Hepatocyte (in vitro differentiated cells): ENCODE data around the gene MICALL2.

Source experiments
- CTCF ChIP-seq: fragments of 200-600 bp; sonication (generic); IDR thresholded peaks from 2 replicates; pipeline ENCODE4 v1.5.1; 2016; ENCODE audit warnings: antibody characterized with exemption, mild to moderate bottlenecking; ENCODE audit not compliant: poor library complexity
- EZH2phosphoT487 ChIP-seq: fragments of 200-600 bp; sonication (generic); IDR thresholded peaks from one replicate; pipeline ENCODE4 v1.6.1; 2018; ENCODE audit warnings: antibody characterized with exemption, mild to moderate bottlenecking, low read depth, moderate library complexity; ENCODE audit not compliant: unreplicated experiment, severe bottlenecking

GRCh38 chr7:1450431-1450830 lies 8.8 kb downstream of the MICALL2 start:
- TF ChIP-seq CTCF (no peak), EZH2phosphoT487 (no peak)
